GM10847 (cell line): ENCODE results near the gene CDH4.

ENCODE experiments used
- POLR2A ChIP-seq: IDR thresholded peaks from 2 replicates; pipeline ENCODE4 v1.6.1; 2011; ENCODE audit not compliant: insufficient read length; ENCODE audit errors: extremely low read depth

The CDH4 gene

DNA sequence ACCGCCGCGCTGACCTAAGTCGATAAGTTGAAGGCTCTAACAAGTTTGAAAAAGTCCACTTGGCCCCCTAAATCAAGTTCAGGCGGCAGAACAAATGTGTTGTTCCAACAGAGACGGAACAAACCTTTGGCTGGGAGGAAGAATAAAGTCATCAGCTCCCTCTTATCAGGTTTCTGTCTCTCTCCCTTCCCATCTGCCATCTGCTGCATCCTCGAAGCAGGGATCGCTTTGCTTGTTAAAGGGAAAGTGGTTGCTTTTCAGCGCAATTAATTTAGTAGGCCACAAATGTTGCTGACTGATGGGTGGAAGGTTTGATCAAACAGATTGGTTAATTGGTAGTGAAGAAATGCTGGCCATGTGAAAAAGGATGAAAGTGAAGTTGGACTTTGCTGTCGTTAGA, 64.3 kb downstream of the CDH4 start:
- no peak for TF ChIP-seq POLR2A

DNA sequence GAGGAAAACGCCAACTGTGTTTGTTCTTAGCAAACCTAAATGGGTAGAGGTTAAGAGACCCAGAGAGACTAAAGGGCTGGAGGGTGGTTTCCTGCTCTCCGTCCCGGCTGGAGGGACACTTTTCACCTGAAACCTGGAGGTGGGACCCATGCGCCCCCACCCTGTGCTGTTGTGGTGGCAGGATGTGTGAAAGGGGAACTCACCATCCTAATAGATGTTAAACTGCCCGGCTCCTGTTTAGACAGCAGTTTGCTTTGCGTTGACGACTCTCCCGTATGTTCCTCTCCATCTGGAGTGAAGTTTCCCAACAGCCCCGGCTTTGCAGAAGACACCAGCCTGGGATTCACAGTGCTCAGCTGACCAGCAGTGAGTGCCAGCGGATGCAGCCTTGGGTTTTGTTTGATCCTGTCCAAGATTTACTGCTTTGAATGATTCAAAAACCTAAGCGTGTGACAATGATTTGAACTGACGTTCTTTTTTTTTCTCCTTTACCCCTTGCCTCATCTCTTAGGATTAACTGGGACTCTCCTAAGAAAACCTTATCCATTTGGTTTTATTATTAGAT, 66.0 kb downstream of the CDH4 start:
- no peak for TF ChIP-seq POLR2A

DNA sequence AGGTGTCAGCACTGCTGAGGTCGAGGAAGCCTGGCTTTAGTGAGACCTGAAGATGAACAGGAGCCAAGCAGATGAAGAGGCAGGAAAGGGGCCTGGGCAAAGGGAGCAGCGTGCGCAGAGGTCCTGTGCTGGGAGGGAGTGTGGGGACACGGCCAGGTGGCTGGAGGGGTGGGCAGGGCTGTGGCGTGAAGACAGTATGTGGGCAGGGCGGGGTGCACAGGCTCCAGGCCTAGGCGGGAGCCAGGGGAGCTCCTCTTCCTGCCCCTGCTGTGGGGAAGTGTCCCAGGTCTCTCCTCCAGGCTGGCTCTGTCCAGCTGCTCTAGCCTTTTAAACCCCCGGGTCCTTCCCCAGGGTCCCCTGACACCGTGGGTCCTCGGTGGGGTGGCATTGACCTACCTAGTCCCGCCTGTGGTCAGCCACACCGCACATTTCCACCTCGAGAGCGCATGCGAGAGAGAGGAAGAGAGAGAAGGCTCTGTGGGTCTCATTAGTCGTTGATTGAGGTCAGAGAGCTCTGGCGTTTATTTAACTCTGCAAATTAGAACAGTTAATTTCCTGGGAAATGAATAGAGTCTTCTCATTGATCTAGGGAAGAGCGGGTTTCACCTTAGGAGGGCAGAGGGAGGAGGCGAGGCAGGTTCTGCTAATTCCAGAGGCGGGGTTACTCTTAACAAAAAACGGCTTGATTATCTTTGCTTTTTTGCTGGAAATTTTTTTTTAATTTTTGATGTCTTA, 68.8 kb downstream of the CDH4 start:
- TF ChIP-seq POLR2A, result no peak

- no peak for TF ChIP-seq POLR2A
These were observed 69.4 kb downstream of the CDH4 start for GRCh38 chr20:61321481-61321880.

DNA sequence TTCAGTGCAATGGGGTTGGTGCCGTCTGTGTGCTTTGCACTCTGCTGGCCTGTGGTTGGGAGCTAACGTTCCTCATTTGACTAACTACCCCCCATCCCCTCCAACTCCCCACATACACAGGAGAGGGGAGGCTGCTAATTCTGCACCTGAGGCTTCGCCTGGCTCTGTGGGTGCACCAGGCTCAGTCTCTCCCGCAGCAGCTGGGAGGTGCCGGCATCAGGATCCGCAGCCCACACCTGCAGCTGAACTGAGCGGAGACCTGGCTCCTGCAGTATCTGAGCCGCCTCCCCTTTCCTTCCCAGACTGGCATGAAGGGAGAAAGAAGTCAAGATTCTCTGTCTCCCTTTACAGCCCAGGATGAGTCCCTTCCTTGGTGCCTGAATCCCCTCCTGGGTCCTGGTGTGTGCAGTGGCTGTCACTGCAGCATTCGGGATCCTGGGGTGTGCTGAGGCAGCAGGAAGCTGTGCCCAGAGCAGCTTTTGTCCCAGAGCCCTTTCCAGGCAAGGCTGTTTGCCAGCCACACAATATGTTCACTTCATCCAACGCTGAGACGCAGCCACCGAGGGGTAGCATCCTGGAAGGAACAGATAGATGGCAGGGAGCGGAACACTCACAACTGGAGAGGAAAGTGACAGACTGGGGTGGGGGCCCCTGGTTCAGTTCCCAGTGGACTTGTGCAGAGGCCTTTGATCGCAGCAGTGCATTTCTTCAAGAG, 70.2 kb downstream of the CDH4 start:
- no peak for TF ChIP-seq POLR2A

DNA sequence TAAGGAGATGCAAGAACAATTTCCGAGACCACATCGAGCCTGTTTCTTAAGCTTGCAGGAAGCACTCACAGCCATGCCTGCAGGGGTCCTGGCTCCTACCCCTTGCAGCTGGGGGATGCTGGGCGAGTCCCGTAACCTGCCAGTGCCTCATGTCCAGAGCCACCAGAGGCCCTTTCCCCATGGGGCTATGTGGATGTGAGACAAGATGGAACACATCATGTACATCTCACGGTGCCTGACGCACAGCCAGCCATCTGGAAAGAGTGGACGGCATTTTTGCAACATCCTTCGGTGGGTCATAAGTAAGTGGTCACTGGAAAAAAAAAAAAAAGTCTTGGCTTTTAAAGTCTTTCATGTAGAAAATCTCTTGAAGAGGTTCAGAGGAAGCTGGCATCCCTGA, 72.8 kb downstream of the CDH4 start:
- TF ChIP-seq POLR2A, result no peak

DNA sequence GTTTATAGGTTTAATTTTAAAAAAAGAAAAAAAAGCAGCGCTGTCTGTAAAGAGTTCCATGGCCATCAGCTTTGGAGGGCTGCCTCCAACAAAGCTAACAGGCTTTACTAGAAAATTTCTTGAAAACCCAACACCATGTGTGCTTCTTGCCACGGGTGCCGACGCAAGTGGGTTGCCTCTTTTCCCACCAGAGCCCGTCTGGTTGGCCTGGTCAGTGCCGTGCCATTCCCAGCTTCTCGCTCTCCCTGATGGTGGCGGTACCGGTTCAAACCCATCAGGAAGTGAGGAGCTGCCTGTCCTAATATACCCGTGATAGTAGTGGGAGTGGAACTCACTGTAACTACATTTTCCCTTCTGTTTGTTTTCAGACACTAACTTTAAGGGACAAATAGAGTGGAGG, 73.7 kb downstream of the CDH4 start:
- TF ChIP-seq POLR2A, result no peak

DNA sequence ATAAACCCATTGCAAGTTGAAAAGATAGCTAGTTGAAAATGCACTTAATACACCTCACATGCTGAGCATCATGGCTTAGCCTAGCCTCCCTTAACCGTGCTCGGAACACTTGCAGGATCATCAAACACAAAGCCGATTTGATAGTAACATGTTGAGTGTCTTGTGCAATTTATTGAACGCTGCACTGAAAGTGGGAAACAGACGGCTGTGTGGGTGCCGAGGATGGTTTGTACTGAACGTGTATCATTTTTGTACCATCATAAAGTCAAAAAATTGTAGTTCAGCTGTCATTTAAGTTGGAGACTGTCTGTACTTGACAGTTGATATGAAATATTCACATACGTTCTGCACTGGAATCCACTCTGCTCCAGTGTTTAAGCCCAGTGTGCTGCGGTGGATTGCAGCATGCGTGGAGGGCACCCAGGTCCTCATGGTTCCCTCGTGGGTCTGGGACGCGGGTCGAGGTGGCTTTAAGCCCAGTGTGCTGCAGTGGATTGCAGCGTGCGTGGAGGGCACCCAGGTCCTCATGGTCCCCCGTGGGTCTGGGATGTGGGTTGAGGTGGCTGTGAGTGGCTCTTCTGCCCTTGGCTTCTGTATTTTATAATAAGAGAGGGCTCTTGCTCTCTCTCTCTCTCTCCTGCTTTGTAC, 77.0 kb downstream of the CDH4 start:
- TF ChIP-seq POLR2A, result no peak

- no peak for TF ChIP-seq POLR2A
These were observed 78.4 kb downstream of the CDH4 start for GRCh38 chr20:61330441-61330840.

GRCh38 chr20:61331543-61331942, 79.5 kb downstream of the CDH4 start:
- no peak for TF ChIP-seq POLR2A

- TF ChIP-seq POLR2A, result no peak
These were observed 80.2 kb downstream of the CDH4 start for GRCh38 chr20:61332016-61332975.

- TF ChIP-seq POLR2A, result no peak
These were observed 81.5 kb downstream of the CDH4 start for GRCh38 chr20:61333484-61334108.

- TF ChIP-seq POLR2A, result no peak
These were observed 88.1 kb downstream of the CDH4 start for GRCh38 chr20:61340157-61340556.

DNA sequence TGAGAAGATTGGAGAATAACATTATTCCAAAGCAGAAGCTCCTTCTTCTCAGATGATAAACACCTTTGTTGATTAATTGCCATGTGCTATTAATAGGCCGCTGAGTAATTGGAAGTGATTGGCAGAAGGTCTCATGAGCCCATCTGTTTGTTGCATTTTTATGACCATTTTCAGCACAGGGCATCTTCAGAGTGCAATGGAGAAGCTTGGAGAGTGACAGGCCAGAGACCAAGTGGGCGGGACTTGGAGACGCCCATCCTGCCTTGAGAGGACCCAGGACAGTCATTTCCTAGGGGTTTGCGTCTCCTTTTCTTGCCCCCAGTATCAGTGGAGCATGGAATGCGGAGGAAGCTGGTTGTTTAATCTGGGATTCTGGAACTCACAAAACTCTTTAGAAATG, 89.5 kb downstream of the CDH4 start:
- TF ChIP-seq POLR2A, result no peak

DNA sequence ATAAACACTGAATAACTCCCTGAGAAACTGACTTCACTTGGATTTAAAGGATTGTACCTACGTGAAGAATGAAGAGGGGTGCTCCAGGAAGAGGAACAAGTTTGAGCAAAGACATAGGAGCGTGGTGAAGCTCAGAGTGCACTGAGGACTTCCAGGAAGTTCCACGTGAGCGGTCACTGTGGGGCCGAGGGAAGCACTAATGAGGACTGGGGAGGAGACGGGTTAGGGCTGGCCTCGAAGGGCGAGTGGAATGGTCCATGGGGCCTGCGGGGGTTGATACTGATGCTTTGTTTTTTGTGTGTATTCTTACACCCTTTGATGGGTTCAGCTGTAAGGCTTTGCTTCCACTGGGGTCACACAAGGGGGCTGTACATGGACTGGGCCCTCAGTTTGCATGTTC, 91.9 kb downstream of the CDH4 start:
- TF ChIP-seq POLR2A, result no peak

GRCh38 chr20:61345656-61346055, 93.6 kb downstream of the CDH4 start:
- no peak for TF ChIP-seq POLR2A
